Activated CD4-positive, alpha-beta T cell treated with anti-CD3 and anti-CD28 coated beads, Interleukin-2, amount 50 U/mL, for 24 hours (primary cell): ENCODE results near the gene KIAA1614.

Source experiments
- DNase-seq, 2 donors: peaks; one replicate each; pipeline ENCODE4 v3.0.0-alpha.2; 2020; ENCODE audit warnings: low read depth in 1 of 2, low spot score in 1 of 2

The KIAA1614 gene

DNA sequence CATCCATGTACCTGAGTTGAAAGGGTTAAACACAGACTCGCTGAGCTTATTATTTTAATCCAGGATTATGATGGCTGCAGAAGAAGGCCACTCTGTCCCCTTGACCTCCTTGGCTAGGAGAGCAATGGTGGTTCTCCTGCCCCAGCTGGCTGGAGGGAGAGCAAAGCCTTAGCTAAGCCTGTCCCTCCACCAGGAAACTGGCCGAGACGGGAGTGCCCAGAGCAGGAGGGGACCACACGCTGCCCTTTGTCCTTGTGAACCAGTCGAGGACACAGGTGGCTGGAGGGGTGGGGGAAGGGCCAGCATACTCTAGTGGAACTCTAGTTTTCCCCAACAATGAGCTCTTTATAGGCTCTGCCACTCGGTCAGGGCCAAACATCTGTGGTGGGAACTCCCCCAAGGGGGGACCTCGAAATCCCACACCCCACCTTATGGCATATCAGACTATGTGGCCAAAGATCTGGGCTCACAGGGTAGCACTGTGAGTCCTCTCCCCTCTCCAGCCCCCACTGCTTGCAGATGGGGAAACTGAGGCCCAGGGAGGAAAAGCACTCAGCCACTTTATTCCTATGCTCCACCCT, 12.9 kb downstream of the KIAA1614 start:
- no peak for DNase-seq

DNA sequence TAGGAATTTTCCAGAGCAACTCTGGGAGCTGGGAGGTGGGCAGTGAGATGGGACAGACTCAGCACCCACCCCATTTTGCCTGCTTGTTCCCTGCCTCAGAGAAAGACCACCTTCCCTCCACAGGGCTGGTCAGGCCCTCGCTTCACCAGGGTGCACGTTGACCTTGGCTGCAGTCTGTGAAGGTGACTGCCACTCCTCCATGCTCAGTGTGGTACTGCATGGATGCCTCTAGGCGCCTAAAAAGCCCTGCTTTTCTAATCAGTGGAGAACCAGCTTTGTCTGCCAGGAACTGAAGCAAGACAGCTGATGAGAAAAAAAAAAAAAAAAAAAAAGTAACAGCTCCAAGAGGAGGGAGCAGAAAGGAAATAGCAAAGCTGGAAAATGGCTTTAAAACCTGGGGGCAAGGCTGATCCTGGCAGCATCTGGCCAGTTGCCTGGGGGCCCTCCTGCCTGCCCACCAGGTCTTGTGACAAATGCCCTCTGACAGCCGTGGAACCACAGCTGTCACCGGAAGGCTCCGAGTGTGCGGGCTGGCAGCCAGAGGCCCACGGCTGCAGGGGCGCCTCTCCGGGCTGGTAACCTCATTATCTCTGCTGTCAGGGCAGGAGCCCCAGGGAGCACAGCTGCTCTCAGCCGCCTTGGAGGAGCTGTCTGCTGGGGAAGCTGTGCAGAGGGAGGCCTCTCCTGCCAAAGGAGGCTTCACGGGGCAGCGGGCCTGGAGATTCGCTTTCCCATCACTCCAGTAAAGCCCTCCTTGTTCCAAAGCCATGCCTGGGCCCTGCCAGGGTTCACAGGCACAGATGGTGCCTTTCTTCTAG, 13.7 kb downstream of the KIAA1614 start:
- DNase-seq: no peak

- no peak for DNase-seq
Observed at GRCh38 chr1:180927348-180927747, 14.7 kb downstream of the KIAA1614 start.

DNA sequence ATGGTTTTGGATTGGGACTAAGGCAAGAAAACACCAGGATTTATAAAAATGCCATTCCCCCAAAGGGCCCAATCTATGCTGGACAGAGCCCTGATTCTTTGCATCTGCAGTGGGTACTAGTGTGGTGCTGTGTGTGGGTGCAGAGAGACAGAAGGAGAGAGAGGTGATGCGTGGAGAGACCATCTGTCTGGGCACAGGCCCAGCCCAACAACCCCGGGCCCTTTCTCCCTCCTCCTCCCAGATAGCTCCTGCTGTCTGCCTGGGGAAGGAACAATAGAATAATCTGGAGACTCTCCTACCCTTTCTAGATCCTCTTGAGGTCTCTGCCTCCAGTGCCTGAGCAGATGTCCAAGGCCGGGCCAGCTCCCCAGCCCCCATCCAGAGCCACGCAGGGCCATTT, 15.1 kb downstream of the KIAA1614 start:
- DNase-seq: no peak

- no peak for DNase-seq
Observed at GRCh38 chr1:180928331-180929230, 15.9 kb downstream of the KIAA1614 start.

DNA sequence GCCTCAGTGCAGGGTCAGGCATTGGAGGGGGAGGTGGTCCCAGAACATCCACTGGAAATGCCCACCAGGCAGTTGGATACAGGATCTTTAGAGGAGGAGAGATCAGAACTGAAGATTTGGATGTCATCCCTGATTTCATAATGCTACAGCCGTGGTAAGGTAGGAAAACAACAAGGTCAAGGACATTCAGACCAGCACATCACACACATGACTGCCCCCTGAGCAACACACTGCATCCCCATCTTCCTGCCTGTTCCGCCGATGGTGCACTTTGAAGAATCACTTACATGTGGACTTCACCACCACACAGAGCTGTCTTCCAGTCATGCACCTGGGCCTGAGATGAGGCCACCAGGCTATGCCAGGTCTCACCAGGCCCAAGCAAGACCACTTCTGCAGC, 16.7 kb downstream of the KIAA1614 start:
- no peak for DNase-seq

- DNase-seq: no peak
Observed at GRCh38 chr1:180930687-180931086, 18.0 kb downstream of the KIAA1614 start.

DNA sequence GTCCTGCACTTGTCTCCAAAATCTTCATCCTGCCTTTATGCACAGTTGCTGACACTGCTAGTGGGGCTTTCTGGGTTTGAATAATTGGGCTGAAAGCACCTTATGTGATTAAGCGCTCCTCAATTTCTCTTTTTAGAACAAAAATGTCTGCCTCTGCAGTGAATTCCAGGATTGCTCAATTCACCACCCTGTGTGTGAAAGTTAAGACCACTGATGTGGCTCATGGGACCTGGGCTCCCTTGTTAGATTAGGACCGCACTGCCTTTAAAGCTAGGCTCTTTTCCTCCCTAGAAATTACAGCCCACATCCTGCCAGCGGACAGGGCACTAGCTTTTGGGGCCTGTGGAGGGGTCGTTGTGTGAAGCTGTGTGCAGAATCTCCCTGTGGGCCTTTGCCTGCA, 18.8 kb downstream of the KIAA1614 start:
- DNase-seq: no peak

GRCh38 chr1:180932378-180932777, 19.7 kb downstream of the KIAA1614 start:
- no peak for DNase-seq

DNA sequence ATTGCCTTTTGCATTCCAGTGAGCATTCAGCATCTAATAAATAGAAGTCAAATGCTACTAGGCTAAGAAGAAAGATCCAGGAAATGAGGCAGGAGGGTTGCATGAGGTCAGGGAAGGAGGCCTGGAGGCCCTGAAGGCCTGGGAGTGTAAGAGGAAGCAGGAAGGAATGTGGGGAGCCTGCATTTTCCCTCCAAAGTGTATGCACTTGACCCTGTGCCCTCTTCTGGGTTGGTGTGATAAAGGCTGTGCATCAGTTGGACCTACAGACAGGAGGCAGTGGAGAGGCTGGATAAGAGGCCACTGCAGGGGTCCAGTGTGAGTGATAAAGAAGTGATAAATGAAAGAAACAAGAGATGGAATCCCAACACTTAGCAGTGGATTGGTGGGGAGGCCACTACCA, 20.4 kb downstream of the KIAA1614 start:
- DNase-seq: no peak

DNA sequence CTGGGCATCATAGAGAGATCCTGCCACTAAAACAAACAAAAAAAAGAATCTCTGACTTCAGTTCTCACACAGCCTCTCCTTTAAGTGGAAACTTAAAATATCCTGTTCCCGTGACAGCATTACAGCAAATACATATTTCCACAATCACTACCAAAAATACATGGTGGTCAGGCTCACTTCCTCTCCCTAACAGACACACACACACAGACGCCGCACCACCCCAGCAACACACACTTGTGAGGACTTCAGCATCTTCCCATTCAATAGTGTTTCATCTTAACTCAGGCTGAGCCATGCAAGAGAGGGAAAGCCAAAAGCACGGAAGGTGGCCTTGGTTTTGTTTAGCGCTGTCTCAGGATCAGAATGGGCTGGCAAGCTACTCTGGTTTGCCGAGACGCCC, 21.9 kb downstream of the KIAA1614 start:
- no peak for DNase-seq

GRCh38 chr1:180935326-180936109, 22.8 kb downstream of the KIAA1614 start:
- no peak for DNase-seq

DNA sequence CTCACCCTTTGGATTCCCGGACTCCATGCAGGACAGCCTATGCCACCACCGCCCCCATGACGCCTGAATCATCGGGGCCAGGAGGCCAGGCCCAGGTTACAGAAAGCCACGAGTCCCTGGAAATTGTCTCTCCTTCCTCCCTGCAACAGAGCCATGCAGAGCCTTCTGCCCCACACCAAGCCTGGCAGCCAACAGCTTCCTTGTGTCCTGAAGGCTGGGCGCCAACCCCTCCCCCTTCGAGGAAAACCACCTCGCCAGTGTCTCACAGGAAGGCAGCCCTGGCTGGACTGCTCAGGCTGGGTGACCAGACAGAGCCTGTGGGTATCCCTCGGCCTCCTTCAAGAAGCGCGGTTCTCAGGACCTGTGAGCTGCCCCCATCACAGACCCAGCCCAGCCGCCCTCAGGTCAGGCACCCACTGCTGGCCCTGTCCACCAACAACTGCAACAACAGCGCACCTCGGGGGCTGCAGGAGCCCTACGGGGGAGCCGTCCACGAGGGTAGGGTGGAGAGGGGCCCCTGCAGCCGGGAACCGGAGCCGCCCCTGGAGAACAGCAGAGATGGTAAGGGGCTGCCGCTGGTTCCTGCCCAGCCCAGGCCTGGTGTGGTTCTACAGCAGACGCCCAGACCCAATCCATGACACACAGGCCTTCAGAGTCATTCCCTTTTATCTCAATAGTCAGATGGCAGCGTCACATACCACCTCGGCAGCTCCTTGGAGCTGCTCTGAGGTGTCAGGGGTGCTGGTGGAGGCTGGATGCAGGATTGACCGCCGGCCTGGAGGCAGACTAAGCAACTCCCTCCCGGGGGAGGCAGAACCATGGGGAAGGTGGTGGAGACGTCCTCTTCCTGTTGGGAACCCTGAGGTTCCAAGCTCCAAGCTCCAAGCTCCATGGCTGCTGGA, 23.7 kb downstream of the KIAA1614 start:
- DNase-seq: no peak

- no peak for DNase-seq
Observed at GRCh38 chr1:180937012-180937372, 24.3 kb downstream of the KIAA1614 start.

DNA sequence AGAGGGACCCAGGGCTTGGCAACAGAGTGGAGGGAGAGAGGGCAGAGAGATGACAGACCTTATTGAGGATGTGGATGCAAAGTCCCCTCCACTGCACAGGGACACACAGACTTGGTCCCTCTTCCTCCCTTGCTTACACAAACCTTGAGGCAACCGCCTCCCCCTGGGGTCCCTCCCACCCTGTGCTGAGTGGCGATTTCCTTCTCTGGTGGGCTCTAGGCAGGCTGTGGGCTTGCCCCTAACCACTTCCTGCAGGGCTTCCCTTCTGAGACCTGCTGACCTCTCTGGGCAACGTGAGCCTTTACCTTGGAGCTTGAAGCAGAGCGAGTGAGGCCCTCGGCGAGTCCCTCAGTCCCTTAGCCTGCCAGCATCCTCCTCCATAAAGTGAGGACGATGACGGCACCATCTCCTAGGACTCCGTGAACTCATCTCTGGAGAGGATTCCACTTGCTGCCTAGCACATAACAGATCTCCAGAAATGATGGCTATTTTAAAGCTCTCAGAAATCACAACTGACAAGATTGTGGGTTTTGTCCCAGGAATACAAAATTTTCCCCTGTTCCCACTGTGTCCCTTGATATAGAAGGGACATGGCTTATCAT, 25.0 kb downstream of the KIAA1614 start:
- no peak for DNase-seq

- no peak for DNase-seq
Observed at GRCh38 chr1:180939073-180939710, 26.5 kb downstream of the KIAA1614 start.

DNA sequence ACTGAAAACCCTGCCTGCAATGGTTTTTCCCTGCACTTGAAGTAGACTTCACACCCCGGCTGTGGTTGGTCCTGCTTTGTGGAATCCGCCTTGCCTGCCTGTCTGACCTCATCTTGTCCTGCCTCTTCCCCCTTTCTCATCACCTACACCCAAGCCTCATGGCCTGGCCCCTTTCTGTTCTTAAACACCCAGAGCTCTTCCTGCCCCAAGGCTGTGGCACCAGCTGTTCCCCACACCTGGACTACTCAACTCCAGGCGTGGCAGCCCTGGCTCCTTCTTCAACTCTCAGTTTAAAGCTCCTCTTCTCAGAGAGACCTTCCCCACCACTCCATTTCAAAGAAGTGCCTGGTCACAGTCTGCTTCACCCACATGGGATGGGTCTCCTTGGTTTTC, 27.0 kb downstream of the KIAA1614 start:
- DNase-seq: no peak

DNA sequence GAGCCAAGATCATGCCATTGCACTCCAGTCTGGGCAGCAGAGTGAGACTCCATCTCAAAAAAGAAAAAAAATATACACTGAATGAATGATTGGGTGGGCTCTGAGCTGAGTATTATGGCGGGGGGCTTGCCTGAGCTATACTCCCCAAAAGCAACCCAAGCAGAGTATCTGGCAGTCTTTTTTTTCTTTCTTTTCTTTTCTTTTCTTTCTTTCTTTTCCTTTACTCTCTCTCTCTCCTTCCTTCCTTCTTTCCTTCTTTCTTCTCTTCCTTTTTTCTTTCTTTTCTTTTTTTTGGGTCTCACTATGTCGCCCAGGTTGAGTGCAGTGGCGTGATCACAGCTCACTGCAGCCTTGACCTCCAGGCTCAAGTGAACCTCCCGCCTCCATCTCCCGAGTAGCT, 27.7 kb downstream of the KIAA1614 start:
- no peak for DNase-seq

- DNase-seq: no peak
Observed at GRCh38 chr1:180941518-180942275, 29.0 kb downstream of the KIAA1614 start.
